Measurements from ENCODE around the gene BARHL2.

Gene BARHL2

GRCh38 chr1:90716552-90717355 is at the start of gene BARHL2:
TSS of gene BARHL2 (minus strand) at chr1:90717302. CDS start at chr1:90717195, 107 bp downstream.
- no peak for DNase-seq (ENCODE audit: low read depth in 1 of 2, low spot score in 1 of 2)

GRCh38 chr1:90763930-90764329 is 46.8 kb upstream of the BARHL2 start:
- DNase-seq (ENCODE audit: low read depth in 1 of 2, low spot score in 1 of 2), result no peak

DNA sequence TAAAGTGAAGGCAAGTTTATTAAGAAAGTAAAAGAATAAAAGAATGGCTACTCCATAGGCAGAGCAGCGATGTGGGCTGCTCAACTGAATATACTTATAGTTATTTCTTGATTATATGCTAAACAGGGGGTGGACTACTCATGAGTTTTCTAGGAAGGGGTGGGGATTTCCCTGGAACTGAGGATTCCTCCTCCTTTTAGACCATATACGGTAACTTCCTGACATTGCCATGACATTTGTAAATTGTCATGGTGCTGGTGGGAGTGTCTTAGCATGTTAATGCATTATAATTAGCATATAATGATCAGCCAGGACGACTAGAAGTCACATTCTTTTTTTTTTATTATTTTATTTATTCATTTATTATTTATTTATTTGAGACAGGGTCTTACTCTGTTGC is 46.4 kb upstream of the BARHL2 start:
- DNase-seq (ENCODE audit: low read depth in 1 of 2, low spot score in 1 of 2), result no peak

GRCh38 chr1:90761781-90762589 is 44.9 kb upstream of the BARHL2 start:
- no peak for DNase-seq (ENCODE audit: low read depth in 1 of 2, low spot score in 1 of 2)

DNA sequence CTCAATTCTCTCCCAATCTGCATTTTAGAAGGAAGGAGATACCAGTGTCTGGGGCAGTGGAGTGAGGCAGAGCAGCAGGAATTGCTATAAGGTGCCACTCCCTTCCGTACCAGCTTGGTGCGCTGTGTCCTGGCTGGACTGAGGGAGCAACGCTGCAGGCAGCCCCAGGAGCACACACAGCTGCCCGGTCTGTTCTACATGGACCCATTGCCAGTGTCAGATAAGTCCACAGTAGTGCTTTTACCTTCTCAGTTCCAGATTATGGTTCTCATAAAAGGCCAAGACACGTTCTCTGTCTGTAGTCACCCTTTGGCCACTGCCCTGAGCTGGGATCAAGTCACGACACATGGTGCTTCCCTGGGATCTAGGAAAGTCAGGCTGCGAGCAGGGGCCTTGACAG is 44.1 kb upstream of the BARHL2 start:
- DNase-seq (ENCODE audit: low read depth in 1 of 2, low spot score in 1 of 2), result no peak

GRCh38 chr1:90753556-90753955 is 36.5 kb upstream of the BARHL2 start:
- DNase-seq (ENCODE audit: low read depth in 1 of 2, low spot score in 1 of 2), result no peak

- no peak for DNase-seq (ENCODE audit: low read depth in 1 of 2, low spot score in 1 of 2)
Observed at GRCh38 chr1:90748668-90749067, 31.6 kb upstream of the BARHL2 start.

GRCh38 chr1:90746857-90747256 is 29.8 kb upstream of the BARHL2 start:
- DNase-seq (ENCODE audit: low read depth in 1 of 2, low spot score in 1 of 2), result no peak

- no peak for DNase-seq (ENCODE audit: low read depth in 1 of 2, low spot score in 1 of 2)
Observed at GRCh38 chr1:90745972-90746371, 28.9 kb upstream of the BARHL2 start.

DNA sequence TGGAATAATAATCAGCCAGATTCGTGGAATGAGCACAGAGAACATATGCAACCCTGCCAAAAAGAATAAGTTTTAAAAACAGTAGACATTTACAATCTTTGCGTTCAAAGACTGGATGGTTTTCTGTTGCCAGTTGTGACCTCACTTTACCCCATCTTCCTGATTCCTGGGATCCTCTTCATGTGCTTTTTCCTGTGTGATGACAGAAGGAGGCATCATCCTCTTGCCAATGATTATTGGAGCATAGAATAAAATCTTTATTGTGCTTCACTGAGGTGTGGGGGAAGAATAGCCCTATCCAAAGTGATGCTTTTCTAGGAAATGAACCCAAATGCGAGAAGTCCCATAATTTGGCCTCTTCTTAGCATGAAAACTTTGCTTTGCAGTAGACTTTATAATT is 15.0 kb upstream of the BARHL2 start:
- DNase-seq (ENCODE audit: low read depth in 1 of 2, low spot score in 1 of 2), result no peak

DNA sequence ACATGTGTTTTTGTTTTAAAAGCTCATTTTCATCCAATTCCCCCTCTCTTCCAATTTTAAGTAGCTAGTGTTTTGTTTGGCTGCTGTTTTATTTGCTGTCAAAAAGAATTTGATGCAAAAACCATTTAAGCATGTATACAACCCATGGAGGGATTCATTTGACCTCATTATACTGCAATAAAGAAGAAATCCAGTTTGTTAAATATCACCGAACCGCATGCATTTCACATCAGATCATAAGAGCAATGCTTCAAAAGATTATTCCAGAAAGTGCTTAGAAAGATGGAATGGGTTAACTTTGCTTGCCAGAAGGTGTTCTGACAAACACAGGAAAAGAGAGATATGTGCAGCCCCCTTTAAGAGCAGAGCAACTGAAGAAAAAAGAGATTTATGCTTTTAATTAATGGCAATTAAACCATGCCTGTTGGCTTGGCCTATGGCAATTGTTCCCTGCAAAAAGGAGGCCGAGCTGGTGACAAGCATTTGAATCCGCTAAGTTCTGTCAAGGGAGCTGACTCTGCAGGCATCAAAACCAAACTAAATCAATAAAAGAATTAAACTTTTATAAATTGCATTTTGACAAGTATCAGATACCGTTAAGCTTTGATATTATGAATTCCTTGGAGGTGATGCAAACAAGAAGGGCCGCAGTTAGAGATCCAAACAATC is 14.4 kb upstream of the BARHL2 start:
- DNase-seq (ENCODE audit: low read depth in 1 of 2, low spot score in 1 of 2), result no peak

- DNase-seq (ENCODE audit: low read depth in 1 of 2, low spot score in 1 of 2), result no peak
Observed at GRCh38 chr1:90730243-90731022, 13.3 kb upstream of the BARHL2 start.

- no peak for DNase-seq (ENCODE audit: low read depth in 1 of 2, low spot score in 1 of 2)
Observed at GRCh38 chr1:90729504-90730242, 12.6 kb upstream of the BARHL2 start.

GRCh38 chr1:90728502-90729287 is 11.6 kb upstream of the BARHL2 start:
- DNase-seq (ENCODE audit: low read depth in 1 of 2, low spot score in 1 of 2), result no peak

GRCh38 chr1:90727917-90728501 is 10.9 kb upstream of the BARHL2 start:
- DNase-seq (ENCODE audit: low read depth in 1 of 2, low spot score in 1 of 2), result no peak

DNA sequence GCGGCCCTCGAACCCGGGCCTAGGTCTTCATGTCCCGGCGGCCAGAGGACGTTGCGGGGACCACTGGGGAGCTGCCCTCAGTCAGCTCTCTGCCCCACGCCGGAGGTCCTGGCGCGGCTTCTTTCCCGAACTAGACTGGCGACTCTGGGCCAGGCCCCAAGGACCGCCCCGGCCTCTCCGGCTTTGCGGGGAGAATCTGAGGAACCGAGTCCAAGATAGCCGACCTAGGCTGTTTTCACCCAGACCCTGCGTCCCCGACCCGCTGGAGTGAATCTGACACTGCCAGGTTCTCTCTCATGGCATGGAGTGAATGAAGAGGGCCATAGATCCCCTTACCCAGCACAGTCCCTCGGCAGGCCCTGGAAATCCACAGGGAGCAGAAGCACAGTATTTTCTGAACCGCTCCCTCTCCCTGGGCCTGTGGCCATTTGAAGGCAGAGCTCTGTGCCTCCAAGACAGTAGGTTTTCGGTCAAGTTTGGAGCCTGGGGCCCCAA is 9.9 kb upstream of the BARHL2 start:
- DNase-seq (ENCODE audit: low read depth in 1 of 2, low spot score in 1 of 2), result no peak

DNA sequence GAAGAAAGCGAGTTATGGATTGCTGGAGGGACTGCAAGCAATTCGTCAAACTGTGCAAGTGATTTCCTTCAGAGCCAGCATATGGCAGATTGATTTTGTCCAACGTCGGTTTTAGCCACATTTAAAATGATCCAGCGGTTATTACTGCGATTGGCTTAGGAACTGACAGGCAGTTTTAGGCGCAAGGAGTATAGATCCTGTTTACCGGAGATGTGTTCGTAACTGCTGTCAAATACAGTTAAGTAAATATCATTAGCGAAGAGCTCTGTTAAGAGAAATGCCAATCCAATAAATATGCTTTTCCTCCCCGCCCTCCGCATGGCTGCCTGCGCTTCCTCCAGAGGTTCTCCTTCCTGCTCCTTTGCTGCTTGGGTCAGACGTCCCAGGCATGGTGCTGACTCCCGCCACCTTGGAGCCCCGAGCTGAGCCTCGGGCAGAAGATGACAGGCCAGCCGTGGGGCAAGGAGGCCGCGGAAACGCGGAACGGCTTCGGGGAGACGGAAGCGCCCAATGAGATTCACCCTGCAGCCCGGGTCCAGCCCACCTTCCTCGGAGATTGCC is 9.4 kb upstream of the BARHL2 start:
- no peak for DNase-seq (ENCODE audit: low read depth in 1 of 2, low spot score in 1 of 2)

- no peak for DNase-seq (ENCODE audit: low read depth in 1 of 2, low spot score in 1 of 2)
Observed at GRCh38 chr1:90725657-90726424, 8.7 kb upstream of the BARHL2 start.
